Daoy (cell line): Measurements from ENCODE around the gene CDKN2B-AS1. TPM values are rescaled to one million over a fixed set of nuclear protein-coding genes. Genes with fewer than 3 reads are reported as not detected.

Experiments used
- DNase-seq: peaks from one replicate; pipeline ENCODE4 v3.0.0-alpha.2; 2015; ENCODE audit warnings: low read depth
- total RNA-seq: library from RNA; depleted of rRNA; stranded (reverse); fragments of >200 nt; shearing (Covaris generic); gene quantifications from 2 replicates; pipeline ENCODE4 v1.2.3, GENCODE V29; 2014

CDKN2B-AS1 gene
- total RNA-seq, 1 experiment from 2014 or later: not detected

DNA sequence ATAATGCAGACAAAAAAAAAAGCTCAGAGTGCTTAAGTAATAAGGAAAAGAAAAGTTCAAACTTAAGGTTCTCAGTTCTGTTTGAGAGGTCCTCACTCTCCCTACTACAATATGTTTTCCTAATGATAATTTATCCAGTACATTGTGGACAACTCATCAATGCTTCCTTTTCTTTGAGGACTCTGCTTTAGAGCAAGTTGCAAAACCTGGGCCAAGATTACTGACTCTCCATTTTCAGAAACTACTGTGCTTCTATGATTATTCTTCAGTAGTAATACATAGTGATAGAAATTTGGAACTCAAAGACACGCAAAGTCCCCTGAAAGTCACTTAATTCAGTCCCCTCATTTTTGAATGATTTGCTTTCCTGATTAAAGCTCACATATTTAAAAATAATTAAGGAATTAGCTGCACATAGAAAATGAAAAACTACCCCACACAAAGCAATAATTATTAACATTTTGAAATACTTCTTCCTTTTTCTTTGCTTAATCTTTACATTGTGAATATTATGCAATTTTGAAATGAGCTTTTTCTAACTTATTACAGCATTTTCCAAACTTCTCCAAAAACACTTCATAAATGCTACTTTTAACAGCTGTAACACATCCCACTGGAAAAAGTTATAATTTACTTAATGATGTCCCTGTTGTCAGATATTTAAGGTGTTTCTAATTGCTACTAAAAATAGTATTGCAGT, 11.6 kb upstream of the CDKN2B-AS1 start:
- no peak for DNase-seq

DNA sequence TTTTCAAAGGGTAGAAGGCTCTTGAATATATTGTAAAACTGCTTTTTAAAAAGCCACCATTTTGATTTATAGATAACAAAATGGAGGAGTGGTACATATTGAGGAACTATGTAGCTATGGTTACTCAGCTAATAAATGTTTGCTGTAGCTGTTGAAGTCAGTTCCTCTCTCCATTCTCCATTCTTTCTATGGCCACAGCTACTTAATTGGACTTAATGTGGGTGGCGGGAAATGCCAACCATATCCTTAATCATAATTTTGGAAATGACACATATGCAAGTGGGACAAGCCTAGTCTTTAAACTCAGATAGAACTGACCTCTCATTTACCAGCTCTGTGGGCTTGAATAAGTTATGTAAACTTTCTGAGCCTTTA, 11.0 kb upstream of the CDKN2B-AS1 start:
- no peak for DNase-seq

DNA sequence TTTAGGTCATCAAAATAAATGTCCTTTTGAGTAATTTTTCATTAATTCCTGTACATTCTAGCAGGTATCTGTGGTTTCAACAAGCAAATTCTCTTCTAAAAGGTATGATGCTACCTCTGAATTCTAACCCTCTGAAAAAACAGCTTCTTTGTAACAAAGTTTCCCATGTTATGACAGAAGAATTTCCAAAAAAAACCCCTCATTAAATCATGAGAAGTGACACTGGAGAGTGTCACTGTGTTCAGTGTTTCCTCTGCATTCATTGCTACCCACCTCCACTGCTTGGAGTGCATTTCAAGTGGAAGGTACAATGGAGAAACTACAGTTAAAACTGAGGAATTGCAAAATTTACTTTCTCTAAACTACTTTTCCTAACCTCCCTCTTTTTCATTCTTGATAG, 10.5 kb upstream of the CDKN2B-AS1 start:
- no peak for DNase-seq

DNA sequence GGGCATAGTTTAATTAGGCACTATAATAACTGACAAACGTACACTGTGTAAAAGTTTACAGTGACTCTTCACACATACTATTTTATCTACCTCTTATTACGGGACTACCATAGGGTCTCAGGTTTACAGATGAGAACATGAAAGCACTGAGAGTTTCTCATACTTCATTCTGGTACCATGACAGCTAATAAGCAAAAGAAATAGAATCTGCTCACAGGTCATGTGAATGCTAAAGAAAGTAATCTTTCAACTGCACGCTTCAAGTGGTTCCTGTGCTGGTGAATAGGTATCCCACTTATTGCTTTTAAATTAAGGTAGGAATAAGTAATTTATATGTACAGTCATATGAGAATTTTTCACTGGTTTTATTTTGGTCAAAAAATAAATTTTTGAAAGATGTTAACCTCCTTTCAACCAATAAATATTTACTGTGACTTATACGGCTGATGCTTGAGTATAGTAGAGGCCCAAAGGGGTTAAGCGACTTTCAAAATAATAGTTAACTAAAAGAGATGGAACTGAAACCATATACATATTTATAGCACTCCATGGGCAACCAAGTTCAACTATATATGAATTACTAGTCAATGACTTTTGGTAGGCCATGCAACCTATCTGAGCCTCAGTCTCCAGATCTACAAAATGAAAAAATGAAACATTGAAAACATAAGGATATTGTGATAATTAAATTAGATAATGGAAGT, 8.5 kb upstream of the CDKN2B-AS1 start:
- no peak for DNase-seq

DNA sequence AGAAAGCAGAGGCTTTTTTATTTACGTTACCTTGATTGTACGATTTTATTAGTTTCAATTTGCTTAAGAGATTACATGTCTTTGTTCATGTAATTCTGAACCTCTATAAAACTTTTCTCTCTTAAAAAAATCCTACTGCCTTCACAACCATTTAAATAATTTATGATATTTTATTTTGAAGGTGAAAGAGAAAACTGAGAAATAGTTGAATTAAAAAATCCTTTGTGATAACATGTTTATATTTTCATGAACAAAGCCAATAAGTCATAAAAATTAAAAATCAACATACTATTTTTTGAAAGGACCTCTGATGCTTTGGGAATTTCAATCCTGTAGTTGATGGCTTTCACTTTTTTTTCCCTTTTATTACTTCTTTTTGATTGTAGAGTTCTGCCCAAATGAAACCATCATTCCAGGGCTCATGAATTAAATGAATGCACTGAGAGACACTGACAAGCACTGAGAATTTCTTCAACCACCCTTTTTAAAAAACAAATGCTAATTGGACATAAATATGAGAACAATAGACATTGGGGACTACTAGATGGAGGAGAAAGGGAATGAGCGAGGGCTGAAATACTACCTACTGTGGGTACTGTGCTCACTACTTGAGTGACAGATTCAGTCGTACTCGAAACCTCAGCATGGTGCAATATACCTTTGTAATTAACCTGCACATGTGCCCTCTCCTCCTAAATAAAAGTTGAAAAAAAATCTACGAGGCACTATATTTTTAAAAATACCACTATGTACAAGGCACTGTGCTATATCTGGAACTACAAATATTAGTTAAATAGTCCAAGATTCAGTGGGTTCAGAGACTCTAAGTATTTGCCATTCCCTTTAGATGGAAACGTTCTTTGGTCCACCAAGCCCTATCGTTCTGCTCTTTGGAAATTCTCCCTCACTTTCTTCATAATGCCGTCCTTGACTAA, 6.3 kb upstream of the CDKN2B-AS1 start:
- DNase-seq: no peak

DNA sequence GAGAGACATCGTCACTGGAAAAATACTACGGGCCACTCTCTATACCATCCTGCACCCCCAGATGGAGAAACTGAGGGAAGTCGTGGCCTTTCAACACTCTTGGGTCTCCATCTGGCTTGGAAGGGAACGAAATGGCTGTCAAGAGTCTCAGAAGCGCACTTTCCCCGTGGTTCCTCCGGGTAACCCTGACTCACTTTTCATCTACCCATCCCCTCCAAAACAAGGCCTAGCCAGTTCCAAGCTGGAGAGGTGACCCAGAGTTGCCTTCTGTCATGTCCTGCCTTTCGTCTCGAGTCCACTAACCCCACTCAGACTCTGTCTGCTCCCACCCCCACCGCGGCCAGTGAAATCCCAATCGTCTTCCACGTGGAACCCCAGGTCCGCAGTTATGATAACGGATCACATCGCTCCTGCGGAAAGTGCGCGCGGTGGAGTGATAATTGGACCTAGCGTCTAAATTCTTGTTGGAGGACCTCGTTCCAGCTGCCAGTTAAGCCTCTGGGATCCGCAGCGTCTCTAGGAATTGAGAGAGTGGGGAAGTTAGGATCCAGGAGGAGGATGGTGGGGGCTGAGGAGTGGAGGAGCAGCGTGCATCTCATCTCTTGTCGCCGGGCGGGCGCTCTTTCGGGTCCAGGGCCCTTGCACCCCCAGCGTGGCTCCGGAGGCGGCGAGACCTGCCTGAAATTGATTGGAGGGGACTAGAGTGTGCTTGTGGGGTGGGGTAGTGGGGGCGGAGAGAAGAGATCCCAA, 5.0 kb upstream of the CDKN2B-AS1 start:
- no peak for DNase-seq

DNA sequence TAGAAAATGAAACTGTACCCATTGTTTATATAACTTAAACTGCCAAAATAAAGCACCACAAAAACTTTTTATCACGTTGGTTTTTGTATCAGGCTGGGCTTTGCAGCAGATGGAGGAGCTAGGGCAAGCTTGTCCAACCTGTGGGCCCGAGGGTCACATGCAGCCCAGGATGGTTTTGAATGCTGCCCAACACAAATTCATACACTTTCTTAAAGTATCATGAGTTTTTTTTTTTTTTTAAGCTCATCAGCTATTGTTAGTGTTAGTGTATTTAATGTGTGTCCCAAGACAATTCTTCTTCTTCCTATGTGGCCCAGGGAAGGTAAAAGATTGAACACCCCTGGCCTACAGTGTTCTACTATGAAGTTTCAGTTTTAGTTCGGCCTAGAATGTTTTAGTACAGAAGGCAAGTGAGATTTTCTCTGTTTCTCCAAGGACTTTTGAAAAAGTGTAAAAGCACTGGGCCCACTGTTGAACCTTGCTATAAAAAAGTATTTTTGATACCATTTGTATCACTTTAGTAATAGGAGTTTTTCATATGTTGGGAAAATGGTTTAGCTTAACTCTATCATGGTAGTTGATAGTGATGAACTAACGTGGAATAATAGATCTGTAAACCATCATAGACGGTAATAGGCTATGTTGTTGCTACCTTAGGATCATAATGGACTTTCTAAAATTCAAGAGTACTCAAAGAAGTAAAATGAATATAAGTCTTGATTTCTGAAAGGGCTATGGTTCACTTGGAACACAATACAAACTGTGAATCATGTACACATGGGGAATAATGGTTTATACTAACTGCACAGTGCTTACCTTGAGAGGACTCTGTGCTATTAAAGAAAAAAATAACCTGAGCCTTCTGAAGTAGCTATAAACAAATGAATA, 3.3 kb upstream of the CDKN2B-AS1 start:
- no peak for DNase-seq

DNA sequence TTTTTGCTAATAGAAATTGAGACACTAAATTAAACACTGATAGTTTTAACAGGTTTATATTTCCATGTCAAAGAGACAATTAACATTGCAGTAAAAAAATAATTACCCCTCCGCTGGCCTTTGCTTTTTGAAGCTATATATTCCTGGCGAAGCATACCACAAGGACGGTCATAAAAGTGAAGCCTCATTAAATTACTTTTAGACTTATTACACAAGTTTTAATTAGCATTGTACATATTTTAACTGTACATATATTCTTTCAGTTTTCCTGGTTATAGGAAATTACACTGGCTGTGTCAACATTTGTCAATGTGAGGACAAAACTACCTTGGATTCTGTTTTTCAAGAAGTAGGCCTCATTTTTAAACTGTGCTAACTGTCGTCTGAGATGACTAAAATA, 1.6 kb upstream of the CDKN2B-AS1 start:
- no peak for DNase-seq

DNA sequence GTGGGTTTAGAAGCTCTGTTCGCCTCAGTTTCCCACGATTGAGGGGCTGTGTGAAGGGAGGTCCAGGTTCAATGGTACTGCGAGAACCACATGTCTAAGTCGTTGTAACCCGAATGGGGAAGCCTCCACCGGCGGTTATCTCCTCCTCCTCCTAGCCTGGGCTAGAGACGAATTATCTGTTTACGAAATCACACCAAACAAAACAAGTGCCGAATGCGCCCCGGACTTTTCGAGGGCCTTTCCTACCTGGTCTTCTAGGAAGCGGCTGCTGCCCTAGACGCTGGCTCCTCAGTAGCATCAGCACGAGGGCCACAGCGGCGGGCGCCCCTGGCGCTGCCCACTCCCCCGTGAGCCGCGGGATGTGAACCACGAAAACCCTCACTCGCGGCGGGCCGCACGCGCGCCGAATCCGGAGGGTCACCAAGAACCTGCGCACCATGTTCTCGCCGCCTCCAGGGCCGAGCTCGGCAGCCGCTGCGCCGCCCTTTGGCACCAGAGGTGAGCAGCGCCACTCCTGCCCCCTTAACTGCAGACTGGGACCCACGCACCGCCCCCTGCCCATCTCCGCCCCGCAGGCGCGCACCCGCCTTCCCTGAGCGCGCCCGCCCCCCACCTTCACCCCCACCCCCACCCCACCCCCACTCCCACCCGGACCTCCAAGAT, 567 bp upstream of the CDKN2B-AS1 start, which contains the start of gene CDKN2A:
Gene CDKN2A, minus strand, starts transcription at position 500 of the 663 bp plus-strand sequence.
- DNase-seq: no peak

DNA sequence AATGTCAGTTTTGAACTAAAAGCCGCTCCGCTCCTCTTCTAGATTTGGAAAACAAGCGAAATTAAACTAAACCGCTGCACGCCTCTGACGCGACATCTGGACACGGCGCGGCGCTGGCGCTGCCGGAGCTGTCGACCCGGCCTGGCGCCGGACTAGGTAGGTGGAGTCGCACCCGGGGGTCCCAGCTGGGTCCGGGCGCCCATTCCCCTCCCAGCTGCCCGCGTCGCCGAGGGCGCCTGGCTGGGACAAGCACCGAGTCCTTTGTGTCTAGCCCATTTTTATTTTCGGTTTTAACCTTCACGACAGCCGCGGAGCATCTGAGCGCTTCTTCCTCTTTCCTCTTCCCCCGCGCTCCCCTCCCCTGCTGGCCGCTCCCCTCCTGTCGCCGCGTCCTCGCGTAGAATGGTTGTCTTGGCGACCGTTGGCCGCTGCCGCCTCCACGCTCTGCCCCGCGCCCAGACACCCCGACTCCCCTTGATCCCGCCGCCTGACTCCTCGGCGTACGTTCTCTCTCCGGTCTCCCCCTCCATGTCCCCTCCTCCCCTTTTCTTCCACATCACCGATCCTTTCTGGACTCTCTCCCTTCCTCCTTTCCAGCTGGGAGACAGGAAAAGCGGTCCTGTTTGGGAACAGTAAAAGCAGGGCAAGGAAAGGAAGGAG, 545 bp downstream of the CDKN2B-AS1 start:
- DNase-seq: no peak

DNA sequence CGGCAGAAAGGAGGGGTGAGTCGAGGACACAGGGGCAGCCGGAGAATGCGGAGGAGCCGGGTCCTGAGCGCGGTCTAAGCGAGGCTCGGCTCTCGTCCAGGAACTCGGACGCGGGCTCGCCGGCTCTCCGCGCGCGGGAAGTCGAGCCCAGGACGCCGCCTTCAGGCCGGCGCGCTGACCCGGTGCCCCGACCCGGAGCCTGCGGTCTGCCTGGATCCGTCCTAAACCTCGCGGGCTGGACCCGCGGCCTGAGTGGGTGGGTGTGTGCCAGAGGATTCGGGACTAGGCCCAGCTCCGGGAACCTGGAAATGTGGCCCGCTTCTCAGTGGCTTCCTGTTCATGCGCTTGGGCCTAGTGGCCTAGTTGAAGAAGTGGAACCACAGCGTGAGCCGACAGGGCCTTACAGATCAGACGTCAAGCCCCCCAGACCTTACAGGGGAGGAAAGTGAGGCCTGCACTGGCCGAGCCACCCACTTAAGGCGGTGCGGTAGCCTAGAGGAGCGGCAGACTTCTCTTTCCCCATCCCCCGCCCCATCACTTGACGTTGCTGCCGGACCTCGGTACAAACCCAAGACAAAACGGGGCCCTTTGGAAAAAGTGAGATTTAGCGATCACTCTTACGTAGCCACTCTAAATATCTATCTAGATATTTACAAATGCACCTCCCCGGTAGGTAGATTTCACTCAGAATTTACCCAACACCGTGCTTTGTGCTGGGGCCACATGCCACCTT, 1.2 kb downstream of the CDKN2B-AS1 start:
- no peak for DNase-seq

DNA sequence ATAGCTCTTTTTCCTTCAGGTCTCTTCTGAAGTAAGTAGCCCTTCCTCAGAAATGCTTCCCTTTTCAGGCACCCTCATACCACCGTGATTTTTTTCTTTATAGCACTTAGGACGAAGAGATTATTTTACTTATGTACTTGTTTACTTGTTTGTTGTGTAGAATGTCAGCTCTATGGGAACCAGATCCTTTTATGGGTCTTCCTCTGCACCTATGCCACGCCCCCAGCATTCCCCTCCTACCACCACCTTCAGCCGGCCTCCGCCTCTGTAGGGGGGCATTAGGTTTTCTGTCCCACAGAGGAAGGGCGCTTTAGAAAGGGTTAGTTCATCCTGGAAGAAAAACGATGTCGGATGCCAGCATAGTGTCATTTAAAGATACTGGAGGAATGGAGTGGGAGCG, 1.8 kb downstream of the CDKN2B-AS1 start:
- DNase-seq: no peak

DNA sequence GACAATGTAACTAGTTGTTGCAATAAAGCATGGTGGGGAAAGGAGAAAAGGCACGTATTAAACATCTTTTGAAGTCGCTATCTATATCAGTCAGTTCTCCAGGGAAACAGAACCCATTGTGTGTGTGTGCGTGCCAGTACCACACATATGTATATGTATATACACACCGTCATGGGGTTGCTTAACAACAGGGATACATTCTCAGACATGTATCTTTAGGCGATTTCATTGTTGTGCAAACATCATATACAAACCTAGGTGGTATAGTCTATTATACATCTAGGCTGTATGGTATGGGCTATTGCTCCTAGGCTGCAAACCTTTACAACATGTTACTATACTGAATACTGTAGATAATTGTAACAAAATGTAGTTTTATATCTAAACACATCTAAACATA, 2.3 kb downstream of the CDKN2B-AS1 start:
- no peak for DNase-seq

DNA sequence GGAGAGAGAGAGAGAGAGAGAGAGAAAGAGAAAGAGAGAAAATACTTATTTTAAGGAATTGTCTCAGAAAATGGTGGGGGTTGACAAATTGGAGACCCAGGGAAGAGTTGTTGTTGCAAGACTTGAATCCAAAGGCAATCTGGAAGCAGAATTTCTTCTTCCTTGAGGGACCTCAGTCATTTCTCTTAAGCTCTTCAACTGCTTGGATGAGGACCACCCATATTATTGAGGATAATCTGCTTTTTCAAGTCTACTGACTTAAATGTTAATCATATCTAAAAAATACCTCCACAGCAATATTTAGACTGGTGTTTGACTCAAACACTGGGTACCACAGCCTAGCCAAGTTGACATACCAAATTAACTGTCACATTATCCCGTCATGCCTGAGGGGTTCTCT, 2.9 kb downstream of the CDKN2B-AS1 start:
- no peak for DNase-seq

DNA sequence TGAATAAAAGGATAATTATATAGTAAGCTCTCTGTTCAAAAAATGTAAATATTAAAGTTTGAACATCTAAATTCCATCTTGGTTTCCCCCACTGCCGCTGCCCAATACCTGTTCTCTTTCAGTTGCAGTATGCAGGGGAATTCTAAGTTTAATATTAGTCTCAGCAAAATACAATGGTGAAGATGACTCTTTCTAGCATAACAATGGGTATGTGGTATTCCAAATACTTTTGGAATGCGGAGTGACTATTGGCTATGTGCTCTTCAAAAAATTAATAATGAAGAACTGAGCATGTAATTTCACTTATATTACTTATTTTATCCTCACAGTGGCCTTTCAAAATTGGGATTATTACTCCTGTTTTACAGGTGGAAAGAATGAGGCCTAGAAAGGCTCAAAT, 3.4 kb downstream of the CDKN2B-AS1 start:
- no peak for DNase-seq

DNA sequence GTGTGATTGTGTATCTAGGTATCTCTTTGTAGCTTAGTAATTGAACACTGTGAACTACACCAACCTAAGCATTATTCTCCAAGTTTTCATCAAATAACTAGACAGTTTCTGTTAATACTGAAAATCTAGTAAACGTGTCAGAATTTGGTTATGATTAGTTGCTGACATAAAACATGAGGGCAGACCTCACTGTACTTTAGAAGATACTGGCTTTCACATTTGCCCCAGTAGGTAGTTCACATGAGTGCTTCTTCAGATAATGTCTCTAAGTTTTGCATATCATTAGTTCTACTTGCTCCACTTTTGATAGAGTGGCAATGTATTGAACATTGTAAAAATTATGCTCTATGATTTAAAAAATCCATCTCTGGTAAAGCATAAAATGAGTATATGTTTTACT, 7.4 kb downstream of the CDKN2B-AS1 start:
- no peak for DNase-seq

DNA sequence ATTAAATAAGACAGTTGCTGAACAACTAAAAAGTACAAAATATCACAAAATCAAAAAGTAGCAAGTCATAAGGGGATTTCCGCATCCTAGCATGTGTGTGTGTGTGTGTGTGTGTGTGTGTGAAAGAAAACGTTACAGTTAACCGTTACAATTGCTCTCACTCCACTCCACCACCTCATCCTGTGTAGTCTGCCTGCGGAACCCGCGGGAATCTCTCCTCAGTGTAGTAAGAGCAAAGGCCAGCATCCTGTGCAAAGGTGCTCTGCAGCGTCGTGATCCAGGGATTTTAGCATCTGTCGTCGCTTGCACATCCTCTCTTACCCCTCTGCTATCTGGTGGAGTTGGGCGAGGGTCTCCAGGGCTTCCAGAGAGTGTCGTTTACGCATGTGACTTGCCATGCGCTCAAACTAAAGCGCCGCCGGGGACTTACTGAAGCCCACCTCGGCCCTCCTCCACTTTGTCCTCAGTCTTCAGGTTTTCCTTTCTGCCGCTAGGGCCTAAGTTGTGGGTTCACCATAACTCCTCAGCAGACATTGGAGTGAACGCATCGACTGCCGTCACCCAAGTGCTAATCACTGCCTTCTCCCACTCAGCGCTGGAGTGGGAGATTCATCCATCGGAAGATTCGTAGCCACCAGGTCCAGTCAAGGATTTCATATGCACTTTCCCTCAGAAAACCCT, 10.6 kb downstream of the CDKN2B-AS1 start:
- DNase-seq: no peak
